HepG2 (cell line): ENCODE results near the gene EPHA3. TPM values are rescaled to one million over a fixed set of nuclear protein-coding genes. Genes with fewer than 3 reads are reported as not detected.

ENCODE experiments used
- ATAC-seq: fragments of 200-7000 bp; cut with Tn5 transposase; 3 replicates; pipeline ENCODE4 v1.9.1; 2020; ENCODE audit warnings: mild to moderate bottlenecking, moderate library complexity
- BruUV-seq: library from RNA; stranded (reverse); fragments of 400-500 nt; replicated peaks from 2 replicates; lab custom pipeline; 2021; lab: Mats Ljungman, UMichigan
- CTCF ChIA-PET: fragments of 300-600 bp; formaldehyde crosslinking; extraction: SDS; loops from one replicate; lab custom pipeline; 2021; ENCODE audit warnings: low total read pairs, inconsistent platforms, low intra/inter-chr PET ratio; lab: Yijun Ruan, JAX
- POLR2A ChIA-PET: fragments of 350-600 bp; sonication (Branson Sonifier 250); formaldehyde crosslinking; loops from one replicate; lab custom pipeline; 2020; ENCODE audit warnings: antibody characterized with exemption, inconsistent platforms; lab: Yijun Ruan, JAX
- DNase-seq: peaks from one replicate; pipeline ENCODE4 v3.0.0-alpha.2; 2015; ENCODE audit warnings: low spot score
- FAIRE-seq: peaks from 3 replicates; lab custom pipeline; 2011; peaks lifted over from hg19 to GRCh38; lab: Jason Lieb, UNC
- H2AFZ ChIP-seq: one replicate; pipeline ENCODE4 v1.6.1; 2011; ENCODE audit warnings: low read length, inconsistent platforms
- H3K27ac ChIP-seq: fragments of 300-600 bp; 3 replicates; pipeline ENCODE4 v1.8.0; 2011; ENCODE audit warnings: mixed run types, mild to moderate bottlenecking, mixed read lengths, low read length, inconsistent platforms; ENCODE audit not compliant: insufficient read depth; ENCODE audit errors: extremely low read length
- H3K27me3 ChIP-seq, 2 experiments: fragments of 200-600 bp in 1 of 2; 2 replicates in 1 of 2; 3 replicates in 1 of 2; pipeline versions ENCODE4 v1.6.0 to v1.8.0; 2011; ENCODE audit warnings: low read length in 2 of 2, mild to moderate bottlenecking in 2 of 2, moderate library complexity in 2 of 2, inconsistent platforms in 1 of 2; ENCODE audit not compliant: insufficient read depth in 2 of 2, control insufficient read depth in 1 of 2
- H3K36me3 ChIP-seq, 2 experiments: fragments of 200-600 bp in 1 of 2; replicated peaks in 1 of 2; 2 replicates in 1 of 2; 3 replicates in 1 of 2; pipeline versions ENCODE4 v1.5.1 to v1.8.0; 2011; ENCODE audit warnings: low read length in 2 of 2, inconsistent platforms in 1 of 2; ENCODE audit not compliant: insufficient read depth in 2 of 2, control insufficient read depth in 1 of 2
- H3K4me1 ChIP-seq: 2 replicates; pipeline ENCODE4 v1.5.1; 2012; ENCODE audit warnings: low read length, inconsistent platforms; ENCODE audit not compliant: insufficient read depth
- H3K4me2 ChIP-seq: 2 replicates; pipeline ENCODE4 v1.6.0; 2011; ENCODE audit warnings: low read depth, low read length, inconsistent platforms
- H3K4me3 ChIP-seq, 3 experiments: fragments of 200-600 bp in 1 of 3; sonication (generic), shearing (Covaris generic) in 1 of 3; replicated peaks in 1 of 3; 2 replicates each; pipeline ENCODE4 v1.5.1; 2011 to 2016; ENCODE audit warnings: low read length in 3 of 3, inconsistent platforms in 2 of 3, low read depth in 2 of 3, mild to moderate bottlenecking in 2 of 3, control low read depth in 1 of 3, mixed read lengths in 1 of 3; ENCODE audit not compliant: insufficient read depth in 1 of 3
- H3K79me2 ChIP-seq: one replicate; pipeline ENCODE4 v1.6.1; 2011; ENCODE audit warnings: low read length, inconsistent platforms; ENCODE audit not compliant: insufficient read depth
- H3K9ac ChIP-seq: 2 replicates; pipeline ENCODE4 v1.6.0; 2011; ENCODE audit warnings: mild to moderate bottlenecking, low read depth, low read length, inconsistent platforms; ENCODE audit not compliant: insufficient read depth
- H3K9me3 ChIP-seq: 2 replicates; pipeline ENCODE4 v1.5.1; 2012; ENCODE audit warnings: mild to moderate bottlenecking, low read length
- H4K20me1 ChIP-seq: 2 replicates; pipeline ENCODE4 v1.6.0; 2011; ENCODE audit warnings: inconsistent platforms, mild to moderate bottlenecking, low read length, moderate library complexity; ENCODE audit not compliant: insufficient read depth
- ARNT2 ChIP-seq: sonication (generic); formaldehyde crosslinking; IDR thresholded peaks from 2 replicates; pipeline ENCODE4 v1.8.0; 2022; ENCODE audit warnings: mild to moderate bottlenecking, low read depth, missing genetic modification reagents, moderate library complexity
- CEBPB ChIP-seq: IDR thresholded peaks from 2 replicates; pipeline ENCODE4 v1.6.1; 2011; ENCODE audit warnings: low read depth, low read length, improper control_type of control experiment, borderline replicate concordance
- CEBPG ChIP-seq: IDR thresholded peaks from 2 replicates; pipeline ENCODE4 v1.6.1; 2016
- HNF4A ChIP-seq: sonication (generic); formaldehyde crosslinking; IDR thresholded peaks from 2 replicates; pipeline ENCODE4 v1.4.0; 2020; ENCODE audit warnings: missing genetic modification reagents
- TEAD3 ChIP-seq: optimal IDR thresholded peaks from 2 replicates; pipeline ENCODE3; 2016; ENCODE audit warnings: borderline replicate concordance
- ZFYVE20 ChIP-seq: sonication (generic); formaldehyde crosslinking; IDR thresholded peaks from 2 replicates; pipeline ENCODE4 v1.8.0; 2023; ENCODE audit warnings: low read depth, mild to moderate bottlenecking, moderate library complexity, missing genetic modification reagents, borderline replicate concordance
- ZNF44 ChIP-seq: sonication (generic); formaldehyde crosslinking; IDR thresholded peaks from 2 replicates; pipeline ENCODE4 v1.5.1; 2020; ENCODE audit warnings: mild to moderate bottlenecking, missing genetic modification reagents
- ZNF644 ChIP-seq: IDR thresholded peaks from 2 replicates; pipeline ENCODE4 v1.6.1; 2016; ENCODE audit warnings: low read depth
- WGBS: methylation state at CpG from one replicate; pipeline ENCODE4 v1.1.6; 2017; ENCODE audit warnings: low lambda C conversion rate; 5-methylcytosine and 5-hydroxymethylcytosine counted together
- in situ Hi-C: cut with HindIII; loops from 2 replicates; pipeline ENCODE4 v1.10.0; 2017; ENCODE audit warnings: low pct_unique_long_range_greater_than_20kb; ENCODE audit not compliant: extremely low pct_ligation_motif_present
- intact Hi-C: fragments of 100-400 bp; cut with micrococcal nuclease; formaldehyde crosslinking; loops from one replicate; pipeline ENCODE4 v1.10.0; 2022; ENCODE audit not compliant: unreplicated experiment
- polyA plus RNA-seq, 8 experiments: library from polyadenylated mRNA; depleted of rRNA in 3 of 8; stranded (reverse) in 7 of 8; unstranded in 1 of 8; fragments of >200 nt; fragmentation: Illumina TruSeq in 4 of 8; extraction: Trizol in 4 of 8; gene quantifications; 2 replicates each; pipeline versions ENCODE4 v1.2.1 to v1.2.3, GENCODE V29; 2011 to 2016; ENCODE audit warnings: low read depth in 4 of 8, missing spikeins in 1 of 8, mixed read lengths in 1 of 8; ENCODE audit not compliant: insufficient read depth in 1 of 8
- total RNA-seq, 5 experiments: library from RNA; depleted of rRNA; stranded (reverse); fragments of >200 nt; fragmentation: Illumina TruSeq; extraction: Trizol; gene quantifications; 2 replicates each; pipeline ENCODE4 v1.2.3, GENCODE V29; 2016; ENCODE audit warnings: low read depth in 1 of 5

Gene EPHA3
- total and polyA plus RNA-seq, 2 of the 13 experiments (the other 11 are each of a cell fraction or from before 2014, with no cell fraction given) = 0.01 TPM; not detected in 1

DNA sequence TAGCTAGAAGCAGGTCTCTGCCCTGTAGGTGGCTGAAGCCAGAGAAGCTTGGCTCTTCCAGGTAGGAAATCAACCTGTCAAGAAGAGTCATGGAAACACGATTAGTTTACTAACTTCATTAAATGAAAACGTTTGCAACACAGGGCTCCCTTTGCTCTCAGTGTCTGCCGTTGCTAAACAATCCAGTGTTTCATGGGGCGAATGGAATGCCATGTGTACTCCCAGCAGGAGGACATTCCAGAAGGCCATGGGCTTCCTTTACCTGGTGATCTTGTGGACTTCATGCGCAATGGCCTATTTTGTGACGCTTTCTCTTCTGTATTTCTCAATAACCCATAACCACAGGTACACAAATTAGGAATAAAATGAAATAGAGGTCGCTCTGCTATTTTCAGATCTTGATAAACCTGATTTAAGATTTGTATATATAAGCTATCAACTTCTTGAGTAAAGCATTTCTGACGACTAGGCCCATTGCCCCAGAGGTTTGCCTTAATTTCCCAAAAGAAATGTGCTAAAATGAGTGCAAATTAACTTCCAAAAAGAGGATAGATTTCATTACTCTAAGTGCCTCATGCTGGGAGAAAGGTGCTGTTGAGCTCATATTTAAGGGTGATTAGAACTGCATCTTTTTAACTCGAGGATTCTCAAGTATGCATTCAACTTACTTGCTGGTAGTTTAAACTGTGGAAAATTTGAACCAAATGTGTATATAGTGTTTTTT, 171.0 kb downstream of the EPHA3 start:
- no peaks in the 10 kb centered on the region for H3K9me3 ChIP-seq
- in situ Hi-C loops (no loop called here), intact Hi-C loops (no loop called here)
- ChIA-PET POLR2A (no interaction called here), CTCF (no interaction called here)
- no peak overlapping the region for H3K4me2 ChIP-seq
- DNase-seq = peak; percentile 54
- no peak for FAIRE-seq
- H3K79me2 ChIP-seq = no peaks in the 10 kb centered on the region
- no peaks in the 10 kb centered on the region for H4K20me1 ChIP-seq
- TF ChIP-seq ARNT2 (CRISPR knock-in tag) (no peak), ZFYVE20 (CRISPR knock-in tag) (no peak), ZNF644 (CRISPR knock-in tag) (peak; percentile 11; the same call in 1 of the 2 replicates), ZNF44 (CRISPR knock-in tag) (no peak), CEBPB (peak; percentile 30; the same call in 1 of the 2 replicates), TEAD3 (CRISPR knock-in tag) (peak; percentile 49), CEBPG (CRISPR knock-in tag) (0 out of 2 replicates have a peak, but pooled peaks have one; percentile 6)
- no peaks in the 10 kb centered on the region for H3K27me3 ChIP-seq
- no peak overlapping the region for H3K9ac ChIP-seq
- WGBS = 2% methylated on average over 9 of the region's 9 CpGs
- H3K4me3 ChIP-seq = no peak overlapping the region
- ATAC-seq = peak; percentile 93
- H3K27ac ChIP-seq = no peak overlapping the region
- no peaks in the 10 kb centered on the region for H3K4me1 ChIP-seq
- no peak overlapping the region for H2AFZ ChIP-seq
- BruUV-seq = no TSS peak
- H3K36me3 ChIP-seq = no peaks in the 10 kb centered on the region

DNA sequence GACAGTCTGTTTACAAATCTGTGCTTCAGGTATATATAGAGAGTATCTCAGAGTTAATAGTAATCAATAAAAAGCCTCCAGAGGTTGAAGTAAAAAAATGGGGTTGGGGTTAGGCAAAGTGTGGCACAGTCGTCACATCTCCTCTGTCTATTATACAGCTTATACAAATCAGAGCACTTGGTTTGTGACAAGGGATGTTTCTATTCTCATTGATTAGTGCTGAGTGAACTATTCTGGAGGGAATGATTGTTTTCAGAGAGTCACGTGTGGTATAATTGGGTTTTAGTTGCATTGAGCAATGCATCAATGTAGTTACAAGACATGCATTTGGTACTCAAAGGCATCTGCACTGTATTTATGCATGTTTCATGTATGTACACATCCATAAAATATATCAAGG, 172.9 kb downstream of the EPHA3 start:
- no peaks in the 10 kb centered on the region; a peak in 1 of 5 replicates for H3K27me3 ChIP-seq
- WGBS = 7% methylated on average over 2 of the region's 2 CpGs
- intact Hi-C loops (no loop called here), in situ Hi-C loops (no loop called here)
- no peak overlapping the region for H3K9ac ChIP-seq
- H3K9me3 ChIP-seq = no peaks in the 10 kb centered on the region
- no peak for FAIRE-seq
- no peaks in the 10 kb centered on the region for H3K4me1 ChIP-seq
- H3K36me3 ChIP-seq = no peaks in the 10 kb centered on the region
- H4K20me1 ChIP-seq = no peaks in the 10 kb centered on the region
- TF ChIP-seq HNF4A (CRISPR knock-in tag) = no peak
- no peak overlapping the region for H2AFZ ChIP-seq
- CTCF ChIA-PET = no interaction called here
- no peak overlapping the region for H3K4me3 ChIP-seq
- no peak overlapping the region for H3K4me2 ChIP-seq
- no TSS peak for BruUV-seq
- POLR2A ChIA-PET = no interaction called here
- no peaks in the 10 kb centered on the region for H3K79me2 ChIP-seq
- no peak overlapping the region for H3K27ac ChIP-seq
- no peak for ATAC-seq
- DNase-seq = no peak
